Kidney (tissue), 14 donors: ENCODE results near the gene CAMK2A. TPM values are rescaled to one million over a fixed set of nuclear protein-coding genes. Genes with fewer than 3 reads are reported as not detected.

Source experiments
- DNase-seq, 5 donors: peaks; one replicate each; pipeline ENCODE4 v3.0.0-alpha.2; 2013 to 2020
- FAIRE-seq: peaks from 2 replicates; lab custom pipeline; 2012; peaks lifted over from hg19 to GRCh38; lab: Jason Lieb, UNC
- H3K27ac ChIP-seq, 2 donors: one replicate each; pipeline ENCODE4 v1.7.0; 2013; ENCODE audit warnings: low read depth in 2 of 2, low read length in 2 of 2, inconsistent platforms in 1 of 2
- H3K27me3 ChIP-seq: one replicate; pipeline ENCODE4 v1.7.1; 2013; ENCODE audit warnings: low read length, inconsistent platforms; ENCODE audit not compliant: control insufficient read depth, insufficient read depth
- H3K36me3 ChIP-seq, 3 donors: one replicate each; pipeline versions ENCODE4 v1.7.0 to v1.7.1; 2013; ENCODE audit warnings: low read length in 3 of 3, control low read depth in 1 of 3, inconsistent platforms in 1 of 3; ENCODE audit not compliant: insufficient read depth in 3 of 3, control insufficient read depth in 2 of 3
- H3K4me1 ChIP-seq, 3 donors: one replicate each; pipeline versions ENCODE4 v1.7.0 to v1.7.1; 2013; ENCODE audit warnings: low read length in 3 of 3, inconsistent platforms in 1 of 3, low read depth in 1 of 3; ENCODE audit not compliant: control insufficient read depth in 2 of 3, insufficient read depth in 2 of 3
- H3K4me3 ChIP-seq, 3 donors: one replicate each; pipeline versions ENCODE4 v1.7.0 to v1.8.1; 2013; ENCODE audit warnings: low read length in 3 of 3, control low read depth in 1 of 3, inconsistent platforms in 1 of 3
- H3K9ac ChIP-seq, 3 donors: one replicate each; pipeline versions ENCODE4 v1.7.0 to v1.7.1; 2013; ENCODE audit warnings: low read length in 3 of 3, control low read depth in 1 of 3, inconsistent platforms in 1 of 3
- H3K9me3 ChIP-seq, 3 donors: one replicate each; pipeline versions ENCODE4 v1.7.0 to v1.7.1; 2013; ENCODE audit warnings: low read length in 3 of 3, control low read depth in 1 of 3, inconsistent platforms in 1 of 3; ENCODE audit not compliant: control insufficient read depth in 2 of 3, insufficient read depth in 1 of 3
- intact Hi-C: fragments of 100-400 bp; cut with DNase I; formaldehyde crosslinking; loops from one replicate; pipeline ENCODE4 v1.11.1; 2022
- polyA plus RNA-seq: library from polyadenylated mRNA; stranded (reverse); fragments of 350-450 nt; fragmentation: Illumina TruSeq; extraction: RNeasy Lipid Tissue Mini Kit (QIAGEN cat#74804); gene quantifications from one replicate; pipeline ENCODE4 v1.2.3, GENCODE V29; 2014; ENCODE audit warnings: low read depth, low replicate concordance; ENCODE audit not compliant: insufficient read depth
- total RNA-seq: library from RNA; stranded (reverse); fragmentation: NEBNext Ultra II Directional; extraction: Animal tissue kit (Norgen Biotek cat#: 25700); gene quantifications from one replicate; pipeline ENCODE4 v1.2.1, GENCODE V29; 2021
- TF ChIP-seq, protein P1 (sequence below): IDR thresholded peaks from 3 replicates; pipeline ENCODE4 v1.5.1; 2012; ENCODE audit warnings: mild to moderate bottlenecking, moderate library complexity, borderline replicate concordance; ENCODE audit not compliant: insufficient read depth; ENCODE audit errors: extremely low read depth
- donor health status: control.
- donor health status: control.
- donor health status: control.
- donor health status: control.
- donor health status: control.
- donor health status: DM: yes; HTN: yes; CAD: no.
- donor health status: Normal renal cell carcinoma (clear cell type).

Gene CAMK2A
- total and polyA plus RNA-seq, 2 donors from 2014 or later: 0.28 to 0.90 TPM

DNA sequence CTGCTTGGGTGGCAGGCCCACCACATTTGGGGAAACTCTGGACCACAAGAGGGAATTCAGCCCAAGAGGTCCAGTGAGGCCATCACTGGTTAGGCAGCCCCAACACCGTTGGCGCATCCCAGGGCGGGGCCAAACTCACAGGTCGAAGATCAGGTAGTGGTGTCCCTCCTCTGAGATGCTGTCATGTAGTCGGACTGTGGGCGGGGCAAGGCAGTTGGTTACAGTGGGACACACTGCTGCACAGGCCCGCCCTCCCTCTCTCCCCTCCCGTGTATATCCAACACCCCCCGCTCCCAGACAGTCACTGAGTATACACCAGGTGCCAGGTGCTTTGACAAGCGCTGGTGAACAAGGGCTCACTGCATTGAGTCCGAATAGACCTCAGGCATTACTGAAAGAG, 32.1 kb downstream of the CAMK2A start:
- intact Hi-C loops: no loop called here
- FAIRE-seq (no peak), DNase-seq (peak in 1 of 5 donors; percentile 55)

DNA sequence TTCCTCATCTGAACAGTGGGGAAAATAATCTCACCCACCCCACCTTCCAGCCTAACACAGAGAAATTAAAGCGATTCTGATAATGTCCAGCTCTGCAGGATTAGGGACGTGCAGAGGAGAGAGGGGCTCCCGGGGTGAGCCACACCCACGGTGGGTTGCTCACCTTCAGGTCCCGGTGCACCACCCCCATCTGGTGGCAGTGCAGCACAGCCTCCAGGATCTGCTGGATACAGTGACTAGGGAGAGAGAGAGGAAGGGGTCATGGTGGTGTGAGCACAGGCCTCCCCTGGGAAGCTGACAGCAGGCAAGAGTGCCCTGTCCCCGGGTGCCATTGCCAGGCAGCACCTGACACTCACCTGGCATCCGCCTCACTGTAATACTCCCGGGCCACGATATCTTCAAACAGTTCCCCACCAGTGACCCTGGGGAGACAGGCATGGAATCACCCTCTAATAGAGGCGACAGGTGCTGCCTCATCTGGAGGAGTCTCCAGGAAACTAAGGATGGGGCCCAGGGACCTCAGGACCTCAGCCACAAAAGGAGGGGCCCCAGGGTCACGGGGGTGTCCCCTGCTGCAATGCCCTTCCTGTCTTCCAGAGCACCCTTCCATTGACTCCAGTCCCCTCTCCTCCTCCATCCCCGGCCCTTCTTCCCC, 33.0 kb downstream of the CAMK2A start:
- intact Hi-C loops: no loop called here
- FAIRE-seq: no peak

More for the DNA sequence above, 32.1 kb downstream of the CAMK2A start:
- H3K4me3 ChIP-seq: no peak overlapping the region
- no peak overlapping the region for H3K9ac ChIP-seq
- TF ChIP-seq, protein P1, sequence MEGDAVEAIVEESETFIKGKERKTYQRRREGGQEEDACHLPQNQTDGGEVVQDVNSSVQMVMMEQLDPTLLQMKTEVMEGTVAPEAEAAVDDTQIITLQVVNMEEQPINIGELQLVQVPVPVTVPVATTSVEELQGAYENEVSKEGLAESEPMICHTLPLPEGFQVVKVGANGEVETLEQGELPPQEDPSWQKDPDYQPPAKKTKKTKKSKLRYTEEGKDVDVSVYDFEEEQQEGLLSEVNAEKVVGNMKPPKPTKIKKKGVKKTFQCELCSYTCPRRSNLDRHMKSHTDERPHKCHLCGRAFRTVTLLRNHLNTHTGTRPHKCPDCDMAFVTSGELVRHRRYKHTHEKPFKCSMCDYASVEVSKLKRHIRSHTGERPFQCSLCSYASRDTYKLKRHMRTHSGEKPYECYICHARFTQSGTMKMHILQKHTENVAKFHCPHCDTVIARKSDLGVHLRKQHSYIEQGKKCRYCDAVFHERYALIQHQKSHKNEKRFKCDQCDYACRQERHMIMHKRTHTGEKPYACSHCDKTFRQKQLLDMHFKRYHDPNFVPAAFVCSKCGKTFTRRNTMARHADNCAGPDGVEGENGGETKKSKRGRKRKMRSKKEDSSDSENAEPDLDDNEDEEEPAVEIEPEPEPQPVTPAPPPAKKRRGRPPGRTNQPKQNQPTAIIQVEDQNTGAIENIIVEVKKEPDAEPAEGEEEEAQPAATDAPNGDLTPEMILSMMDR: no peak
- H3K36me3 ChIP-seq: no peaks in the 10 kb centered on the region
- H3K27ac ChIP-seq: no peak overlapping the region
- no peaks in the 10 kb centered on the region for H3K27me3 ChIP-seq
- no peaks in the 10 kb centered on the region for H3K9me3 ChIP-seq
- H3K4me1 ChIP-seq: no peaks in the 10 kb centered on the region

DNA sequence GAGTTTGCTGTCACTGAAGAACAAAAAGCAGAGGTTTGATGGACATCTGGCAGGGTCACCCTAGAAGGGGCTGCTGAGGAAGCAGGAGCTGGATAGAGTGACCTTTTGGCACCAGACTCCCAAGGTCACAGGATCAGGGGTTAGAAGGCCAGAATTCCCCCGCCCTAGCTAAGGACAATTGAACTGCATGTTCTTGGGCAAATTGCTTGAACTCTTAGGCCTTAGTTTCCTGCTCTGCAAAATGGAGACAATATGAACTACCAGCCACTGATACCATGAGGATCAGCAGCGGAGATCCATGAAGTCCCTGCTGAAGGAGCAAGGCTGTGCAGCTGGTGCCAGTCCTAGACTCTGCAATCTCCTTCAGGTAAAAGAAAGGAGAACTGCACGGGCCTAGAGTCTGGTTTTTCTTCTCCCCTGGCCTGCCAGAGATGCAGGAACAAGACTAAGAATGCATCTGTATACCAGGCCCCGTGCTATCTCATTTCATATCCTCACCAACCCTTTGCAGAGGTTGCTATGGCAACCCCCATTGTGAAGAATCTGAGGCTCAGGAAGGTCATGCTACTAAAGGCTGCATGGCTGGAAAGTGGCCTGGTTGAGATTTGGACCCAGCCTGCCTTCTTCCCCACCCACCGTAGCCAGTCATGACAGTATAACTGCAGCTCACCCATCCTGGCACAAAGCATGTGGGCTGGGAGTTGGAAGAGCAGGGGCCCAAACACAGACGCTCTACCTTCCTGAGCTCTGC, 33.7 kb downstream of the CAMK2A start:
- no peak for FAIRE-seq
- no peak overlapping the region for H3K4me3 ChIP-seq
- TF ChIP-seq, protein P1: no peak
- H3K9me3 ChIP-seq: no peaks in the 10 kb centered on the region
- no peak overlapping the region for H3K9ac ChIP-seq
- no peaks in the 10 kb centered on the region for H3K27me3 ChIP-seq
- peak in 4 of 5 donors; percentile 41 to 67 (median 58) for DNase-seq
- intact Hi-C loops: no loop called here
- H3K27ac ChIP-seq: no peak overlapping the region
- no peaks in the 10 kb centered on the region for H3K4me1 ChIP-seq
- no peaks in the 10 kb centered on the region for H3K36me3 ChIP-seq

More for the DNA sequence above, 33.0 kb downstream of the CAMK2A start:
- no peak overlapping the region for H3K9ac ChIP-seq
- H3K27me3 ChIP-seq: no peaks in the 10 kb centered on the region
- TF ChIP-seq, protein P1: no peak
- H3K4me3 ChIP-seq: no peak overlapping the region
- no peaks in the 10 kb centered on the region for H3K4me1 ChIP-seq
- no peaks in the 10 kb centered on the region for H3K9me3 ChIP-seq
- peak in 3 of 5 donors; percentile 38 to 49 (median 39) for DNase-seq
- H3K27ac ChIP-seq: no peak overlapping the region
- no peaks in the 10 kb centered on the region for H3K36me3 ChIP-seq
